ENCODE results near the gene OSER1.

Gene OSER1

GRCh38 chr20:44187772-44188709, 22.5 kb downstream of the OSER1 start:
- H3K4me3 ChIP-seq (replicated peaks in 1 of 2; ENCODE audit: low read depth in 2 of 2, low read length in 2 of 2): peak overlapping the region; percentile 43 to 47
- TF ChIP-seq, protein P1, sequence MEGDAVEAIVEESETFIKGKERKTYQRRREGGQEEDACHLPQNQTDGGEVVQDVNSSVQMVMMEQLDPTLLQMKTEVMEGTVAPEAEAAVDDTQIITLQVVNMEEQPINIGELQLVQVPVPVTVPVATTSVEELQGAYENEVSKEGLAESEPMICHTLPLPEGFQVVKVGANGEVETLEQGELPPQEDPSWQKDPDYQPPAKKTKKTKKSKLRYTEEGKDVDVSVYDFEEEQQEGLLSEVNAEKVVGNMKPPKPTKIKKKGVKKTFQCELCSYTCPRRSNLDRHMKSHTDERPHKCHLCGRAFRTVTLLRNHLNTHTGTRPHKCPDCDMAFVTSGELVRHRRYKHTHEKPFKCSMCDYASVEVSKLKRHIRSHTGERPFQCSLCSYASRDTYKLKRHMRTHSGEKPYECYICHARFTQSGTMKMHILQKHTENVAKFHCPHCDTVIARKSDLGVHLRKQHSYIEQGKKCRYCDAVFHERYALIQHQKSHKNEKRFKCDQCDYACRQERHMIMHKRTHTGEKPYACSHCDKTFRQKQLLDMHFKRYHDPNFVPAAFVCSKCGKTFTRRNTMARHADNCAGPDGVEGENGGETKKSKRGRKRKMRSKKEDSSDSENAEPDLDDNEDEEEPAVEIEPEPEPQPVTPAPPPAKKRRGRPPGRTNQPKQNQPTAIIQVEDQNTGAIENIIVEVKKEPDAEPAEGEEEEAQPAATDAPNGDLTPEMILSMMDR (IDR thresholded peaks at IDR 0.05; ENCODE audit: low read depth, low read length): no peak
- DNase-seq (ENCODE audit: low read depth in 2 of 2): peak in 1 of 2 donors; percentile 50

- peak within 1 kb of the TSS; percentile 43 to 47 for H3K4me3 ChIP-seq (replicated peaks in 1 of 2; ENCODE audit: low read depth in 2 of 2, low read length in 2 of 2)
- DNase-seq (ENCODE audit: low read depth in 2 of 2): peak; percentile 59 to 79
- TF ChIP-seq, protein P1 (IDR thresholded peaks at IDR 0.05; ENCODE audit: low read depth, low read length): no peak
Measured at GRCh38 chr20:44187054-44187771, 23.4 kb downstream of the OSER1 start, which contains the start of gene JPH2. TSS of gene JPH2 (minus strand) at chr20:44187188. CDS start at chr20:44186705, 483 bp downstream.

DNA sequence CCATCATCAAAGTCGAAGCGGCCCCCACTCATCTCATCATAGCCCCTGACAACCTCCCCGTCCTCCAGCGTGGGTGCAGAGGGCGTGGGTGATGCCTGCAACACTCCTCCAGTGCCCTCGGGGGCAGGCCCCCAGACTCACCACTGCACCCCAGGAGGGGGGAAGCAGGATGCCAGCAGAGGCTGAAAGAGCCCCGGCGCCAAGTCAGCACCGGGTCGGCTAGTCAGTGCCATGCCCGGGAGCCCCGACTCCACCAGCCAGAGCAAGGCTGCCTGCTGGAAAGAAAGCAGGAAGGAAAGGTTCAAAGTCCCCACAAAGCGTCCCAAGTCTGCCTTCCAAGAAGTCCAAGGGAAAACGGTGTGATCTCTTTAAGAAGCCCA, 23.9 kb downstream of the OSER1 start:
- DNase-seq (ENCODE audit: low read depth in 2 of 2): no peak
- H3K4me3 ChIP-seq (replicated peaks in 1 of 2; ENCODE audit: low read depth in 2 of 2, low read length in 2 of 2): peak overlapping the region; percentile 43 to 47
- TF ChIP-seq, protein P1 (IDR thresholded peaks at IDR 0.05; ENCODE audit: low read depth, low read length): no peak

DNA sequence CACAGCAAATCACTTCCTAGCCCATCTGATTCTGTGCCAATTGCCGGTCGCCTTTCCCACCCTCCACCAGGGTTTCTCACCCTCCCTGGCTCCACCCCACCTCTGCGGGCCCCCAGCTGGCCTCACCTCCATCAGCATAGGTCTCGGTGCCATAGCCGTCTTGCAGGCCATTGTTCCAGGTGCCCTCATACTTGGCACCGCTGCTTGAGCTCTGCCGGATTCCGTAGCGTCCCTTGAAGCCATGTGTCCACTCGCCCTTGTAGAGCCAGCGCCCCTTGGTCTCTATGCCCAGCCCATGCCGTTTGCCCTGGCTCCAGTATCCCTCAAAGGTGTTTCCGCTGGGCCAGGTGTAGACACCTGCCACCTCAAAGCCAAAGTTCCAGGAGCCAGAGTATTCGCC, 24.4 kb downstream of the OSER1 start:
- DNase-seq (ENCODE audit: low read depth in 2 of 2): no peak
- no peak overlapping the region for H3K4me3 ChIP-seq (replicated peaks in 1 of 2; ENCODE audit: low read depth in 2 of 2, low read length in 2 of 2)
- TF ChIP-seq, protein P1 (IDR thresholded peaks at IDR 0.05; ENCODE audit: low read depth, low read length): no peak

DNA sequence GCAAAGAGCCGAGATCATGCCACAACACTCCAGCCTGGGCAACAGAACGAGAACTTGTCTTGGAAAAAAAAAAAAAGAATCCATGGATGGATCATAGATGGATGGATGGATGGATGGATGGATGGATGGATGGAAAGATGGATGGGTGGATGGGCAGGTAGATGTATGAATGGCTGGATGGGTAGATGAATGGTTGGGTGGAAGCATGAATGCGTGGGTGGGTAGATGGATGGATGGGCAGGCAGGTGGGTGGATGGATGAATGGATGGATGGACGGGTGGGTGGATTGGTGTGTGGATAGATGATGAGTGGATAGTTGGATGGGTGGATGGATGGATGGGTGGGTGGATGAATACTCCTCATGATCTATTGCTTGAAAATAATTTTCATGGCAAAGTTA, 25.0 kb downstream of the OSER1 start:
- no peak overlapping the region for H3K4me3 ChIP-seq (replicated peaks in 1 of 2; ENCODE audit: low read depth in 2 of 2, low read length in 2 of 2)
- TF ChIP-seq, protein P1 (IDR thresholded peaks at IDR 0.05; ENCODE audit: low read depth, low read length): no peak
- no peak for DNase-seq (ENCODE audit: low read depth in 2 of 2)

DNA sequence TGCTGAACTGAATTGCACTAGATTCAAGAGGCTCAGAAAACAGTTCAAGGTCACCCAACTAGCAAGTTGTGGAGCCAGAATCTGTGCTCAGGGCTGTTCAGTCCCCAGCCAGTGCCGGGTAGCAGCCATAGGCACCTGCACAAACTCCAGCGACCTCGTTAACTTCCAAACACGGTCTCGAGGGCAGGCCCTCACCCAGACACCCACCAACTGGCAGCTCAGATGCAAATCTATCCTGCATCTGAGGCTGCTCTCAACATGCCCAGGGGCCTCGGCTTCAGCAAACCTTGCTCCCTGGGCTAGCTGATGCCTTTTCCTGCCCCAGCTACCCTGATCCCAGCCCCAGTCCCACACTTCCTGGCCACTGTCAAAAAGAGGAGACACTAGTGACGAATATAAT, 27.3 kb downstream of the OSER1 start:
- H3K4me3 ChIP-seq (replicated peaks in 1 of 2; ENCODE audit: low read depth in 2 of 2, low read length in 2 of 2): no peak overlapping the region
- TF ChIP-seq, protein P1 (IDR thresholded peaks at IDR 0.05; ENCODE audit: low read depth, low read length): no peak
- DNase-seq (ENCODE audit: low read depth in 2 of 2): no peak

Measured in cardiac fibroblast (primary cell).